AG04449 (cell line): Measurements from ENCODE around the gene PCSK2.

Experiments
- CTCF ChIA-PET: fragments of 350-600 bp; formaldehyde crosslinking; extraction: SDS; loops from one replicate; lab custom pipeline; 2021; ENCODE audit warnings: antibody characterized with exemption; lab: Yijun Ruan, JAX
- POLR2A ChIA-PET: fragments of 400-600, 350-600 bp; formaldehyde crosslinking; extraction: SDS; loops from one replicate; lab custom pipeline; 2020; ENCODE audit warnings: antibody characterized with exemption, inconsistent platforms; lab: Yijun Ruan, JAX
- DNase-seq: peaks from one replicate; pipeline ENCODE4 v3.0.0-alpha.2; 2010; ENCODE audit warnings: low read depth, low spot score
- H3K4me3 ChIP-seq: 2 replicates; pipeline ENCODE4 v1.5.1; 2011; ENCODE audit warnings: low read depth, mild to moderate bottlenecking, control low read depth, low read length
- CTCF ChIP-seq: IDR thresholded peaks from one replicate; pipeline ENCODE4 v1.5.1; 2011; ENCODE audit warnings: mild to moderate bottlenecking, moderate library complexity, low read length, control low read depth, inconsistent platforms; ENCODE audit not compliant: insufficient read depth; ENCODE audit errors: missing control alignments

Gene PCSK2

GRCh38 chr20:17479063-17479657 lies 252.3 kb downstream of the PCSK2 start:
- TF ChIP-seq CTCF = no peak
- no peak for DNase-seq
- no peak overlapping the region for H3K4me3 ChIP-seq
- POLR2A ChIA-PET = no interaction called here
- CTCF ChIA-PET = interaction anchor here (2.0 kb wide), 1 partner anchor 26 kb away, joined by 5 read pairs; no protein-coding TSS in a partner anchor

DNA sequence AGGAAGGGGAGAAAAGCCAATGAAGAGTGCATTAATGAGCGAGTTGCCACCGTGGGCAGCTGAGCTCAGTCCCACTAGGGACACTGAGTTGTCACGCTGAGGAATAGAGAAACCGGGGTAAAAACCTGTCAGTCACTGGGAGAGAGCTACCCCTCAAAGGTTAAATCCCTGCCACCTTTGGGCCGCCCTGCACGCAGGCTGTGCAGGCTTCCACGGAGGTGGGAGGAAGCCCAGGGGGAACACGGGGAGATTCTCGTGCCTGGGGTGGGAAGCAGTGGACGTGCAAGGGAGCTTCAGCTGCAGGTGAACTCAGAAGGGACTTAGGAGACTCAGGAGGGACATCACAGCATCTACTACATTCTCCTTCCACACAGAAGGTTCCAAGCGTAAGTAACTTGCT lies 253.9 kb downstream of the PCSK2 start:
- H3K4me3 ChIP-seq = no peak overlapping the region
- TF ChIP-seq CTCF = no peak
- DNase-seq = no peak
- ChIA-PET POLR2A (no interaction called here), CTCF (no interaction called here)

GRCh38 chr20:17481661-17482060 lies 254.8 kb downstream of the PCSK2 start:
- CTCF ChIA-PET = no interaction called here
- DNase-seq = no peak
- no peak overlapping the region for H3K4me3 ChIP-seq
- TF ChIP-seq CTCF = no peak
- POLR2A ChIA-PET = no interaction called here

- CTCF ChIA-PET = no interaction called here
- DNase-seq = no peak
- TF ChIP-seq CTCF = no peak
- POLR2A ChIA-PET = no interaction called here
- no peak overlapping the region for H3K4me3 ChIP-seq
These were observed 255.7 kb downstream of the PCSK2 start for GRCh38 chr20:17482536-17482935.

- CTCF ChIA-PET = no interaction called here
- no peak overlapping the region for H3K4me3 ChIP-seq
- no peak for DNase-seq
- POLR2A ChIA-PET = no interaction called here
- no peak for TF ChIP-seq CTCF
These were observed 258.2 kb downstream of the PCSK2 start for GRCh38 chr20:17485017-17485416.

GRCh38 chr20:17488916-17489600 lies 262.2 kb downstream of the PCSK2 start:
- no peak overlapping the region for H3K4me3 ChIP-seq
- ChIA-PET POLR2A (no interaction called here), CTCF (no interaction called here)
- TF ChIP-seq CTCF = no peak
- DNase-seq = no peak
